ENCODE results near the gene FCN1.

The FCN1 gene

GRCh38 chr9:134950386-134951210 lies 32.9 kb upstream of the FCN1 start:
- no peak for DNase-seq

- DNase-seq = no peak
Measured at GRCh38 chr9:134949681-134950385, 32.1 kb upstream of the FCN1 start.

- no peak for DNase-seq
Measured at GRCh38 chr9:134948149-134948548, 30.4 kb upstream of the FCN1 start.

- no peak for DNase-seq
Measured at GRCh38 chr9:134947265-134947955, 29.7 kb upstream of the FCN1 start.

GRCh38 chr9:134946663-134947062 lies 29.0 kb upstream of the FCN1 start:
- DNase-seq = no peak

GRCh38 chr9:134945509-134946275 lies 28.0 kb upstream of the FCN1 start:
- DNase-seq = no peak

GRCh38 chr9:134944916-134945315 lies 27.2 kb upstream of the FCN1 start:
- DNase-seq = no peak

- DNase-seq = no peak
Measured at GRCh38 chr9:134944351-134944802, 26.7 kb upstream of the FCN1 start.

- no peak for DNase-seq
Measured at GRCh38 chr9:134943836-134944235, 26.1 kb upstream of the FCN1 start.

- DNase-seq = no peak
Measured at GRCh38 chr9:134943411-134943810, 25.7 kb upstream of the FCN1 start.

GRCh38 chr9:134942788-134943184 lies 25.1 kb upstream of the FCN1 start:
- DNase-seq = no peak

GRCh38 chr9:134942011-134942787 lies 24.5 kb upstream of the FCN1 start:
- DNase-seq = no peak

- DNase-seq = no peak
Measured at GRCh38 chr9:134940236-134941208, 22.8 kb upstream of the FCN1 start.

GRCh38 chr9:134939836-134940235 lies 22.1 kb upstream of the FCN1 start:
- no peak for DNase-seq

- no peak for DNase-seq
Measured at GRCh38 chr9:134939080-134939733, 21.5 kb upstream of the FCN1 start.

- no peak for DNase-seq
Measured at GRCh38 chr9:134938346-134939079, 20.8 kb upstream of the FCN1 start.

GRCh38 chr9:134937566-134938345 lies 20.0 kb upstream of the FCN1 start:
- no peak for DNase-seq

GRCh38 chr9:134937164-134937555 lies 19.4 kb upstream of the FCN1 start:
- DNase-seq = no peak

All from SHP77 (cell line).